HG02623 (cell line): Measurements from ENCODE around the gene PKP3.
"Not testable (repeated sequence)": the region's sequence is repeated elsewhere in the genome, so short reads cannot be mapped to it uniquely, and the experiment has no call there.

ENCODE experiments used
- ATAC-seq: cut with Tn5 transposase; IDR thresholded peaks from one replicate; pipeline ENCODE4 v1.9.1; 2021; ENCODE audit warnings: moderate library complexity; ENCODE audit not compliant: unreplicated experiment

Gene PKP3

GRCh38 chr11:420911-421321 lies 26.9 kb downstream of the PKP3 start:
- ATAC-seq: no peak

DNA sequence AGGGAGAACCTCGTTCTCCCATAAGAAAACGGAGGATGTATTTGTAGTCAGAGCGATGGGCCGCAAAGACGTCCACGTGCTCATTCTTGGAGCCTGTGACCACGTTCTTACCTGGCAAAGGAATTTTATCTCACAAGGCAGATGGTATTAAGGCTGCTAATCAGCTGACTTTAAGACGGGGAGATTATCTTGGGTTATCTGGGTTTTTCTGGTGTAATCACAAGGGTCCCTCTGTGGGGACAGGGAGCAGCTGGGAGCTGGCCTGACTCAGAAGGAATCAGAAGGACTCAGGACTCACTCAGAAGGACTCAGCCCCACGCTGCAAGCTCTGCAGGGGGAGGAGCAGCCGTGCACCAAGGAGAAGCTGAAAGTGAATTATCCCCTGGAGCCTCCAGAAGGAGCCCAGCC lies 28.2 kb downstream of the PKP3 start:
- ATAC-seq: no peak

- no peak for ATAC-seq
These were observed 30.2 kb downstream of the PKP3 start for GRCh38 chr11:424232-424631.

- ATAC-seq: not testable (repeated sequence)
These were observed 30.8 kb downstream of the PKP3 start for GRCh38 chr11:424766-425165.

- no peak for ATAC-seq
These were observed 31.3 kb downstream of the PKP3 start for GRCh38 chr11:425301-425700.

- ATAC-seq: no peak
These were observed 32.8 kb downstream of the PKP3 start for GRCh38 chr11:426851-427250.

- ATAC-seq: no peak
These were observed 34.3 kb downstream of the PKP3 start for GRCh38 chr11:428295-428694.

GRCh38 chr11:429391-429790 lies 35.4 kb downstream of the PKP3 start:
- no peak for ATAC-seq

DNA sequence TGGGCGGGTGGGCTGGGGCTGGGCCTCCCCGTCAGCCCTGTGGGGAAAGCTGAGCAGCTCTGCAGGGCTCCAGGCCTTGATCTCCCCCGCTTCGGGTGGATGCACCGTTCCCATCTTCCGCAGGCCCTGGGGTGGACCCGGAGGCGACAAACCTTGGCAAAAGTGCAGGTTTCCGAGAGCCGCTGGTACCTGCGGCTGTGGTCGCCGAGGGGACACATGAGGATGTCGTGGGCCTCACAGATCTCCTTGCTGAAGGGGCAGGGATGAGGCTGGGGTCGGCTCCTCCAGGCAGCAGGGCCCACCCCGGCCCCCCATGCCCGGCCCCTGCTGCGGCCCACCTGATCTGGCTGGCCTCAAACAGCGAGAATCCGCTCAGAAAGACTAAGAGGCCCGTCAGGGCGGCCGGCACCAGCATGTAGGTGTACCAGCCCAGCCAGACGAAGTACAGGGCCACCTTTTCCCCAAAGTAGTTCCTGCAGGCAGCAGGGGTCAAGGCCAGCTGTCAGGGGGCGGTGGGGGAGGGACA lies 36.0 kb downstream of the PKP3 start:
- no peak for ATAC-seq

DNA sequence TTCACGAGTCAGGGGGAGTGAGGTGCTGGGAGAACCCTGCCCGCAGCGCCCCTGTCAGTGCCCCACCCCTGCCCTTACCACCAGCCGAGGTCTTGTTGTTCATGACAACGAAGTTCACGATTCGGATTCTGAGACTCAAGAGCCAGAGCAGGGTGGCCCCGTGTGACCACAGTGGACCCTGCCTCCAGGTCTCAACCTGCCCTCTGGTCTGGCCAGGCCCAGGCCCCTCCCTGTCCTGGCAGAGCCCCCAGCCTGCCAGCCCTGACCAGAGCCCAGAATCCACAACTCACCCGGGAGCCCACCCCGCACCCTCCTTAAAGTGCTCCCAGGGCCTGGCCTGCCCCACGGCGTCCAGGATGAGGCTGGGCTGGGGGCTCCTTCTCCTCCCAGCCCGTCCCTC lies 37.9 kb downstream of the PKP3 start:
- ATAC-seq: no peak

DNA sequence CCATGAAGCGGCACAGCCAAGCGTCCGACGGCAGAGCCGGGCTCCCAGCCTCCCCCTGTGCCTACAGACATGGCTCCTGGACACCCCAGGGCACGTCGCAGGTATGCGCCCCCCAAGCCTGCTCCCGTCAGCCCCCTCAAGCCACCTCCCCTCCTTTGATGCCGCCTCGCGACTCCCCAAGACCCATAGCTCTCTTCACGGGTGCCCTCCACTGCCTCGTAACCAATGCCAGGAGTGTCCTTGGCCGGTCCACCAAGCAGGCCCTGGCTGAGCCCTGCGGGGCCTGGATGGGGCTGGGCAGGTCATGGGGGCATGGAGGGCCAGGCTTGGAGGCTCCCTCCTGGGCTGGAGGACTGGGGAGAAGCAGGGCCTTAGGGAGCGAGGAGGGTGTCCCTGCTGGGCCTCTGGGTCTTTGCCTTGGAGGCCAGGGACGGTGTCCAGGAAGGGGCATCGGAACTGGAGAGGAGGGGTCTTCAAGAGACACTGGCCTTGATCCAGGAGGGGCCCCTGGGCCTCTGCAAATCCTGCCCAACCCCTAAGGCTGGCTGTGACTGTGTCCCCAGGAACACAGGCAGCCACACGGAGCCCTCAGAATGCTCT lies 38.6 kb downstream of the PKP3 start:
- ATAC-seq: no peak

DNA sequence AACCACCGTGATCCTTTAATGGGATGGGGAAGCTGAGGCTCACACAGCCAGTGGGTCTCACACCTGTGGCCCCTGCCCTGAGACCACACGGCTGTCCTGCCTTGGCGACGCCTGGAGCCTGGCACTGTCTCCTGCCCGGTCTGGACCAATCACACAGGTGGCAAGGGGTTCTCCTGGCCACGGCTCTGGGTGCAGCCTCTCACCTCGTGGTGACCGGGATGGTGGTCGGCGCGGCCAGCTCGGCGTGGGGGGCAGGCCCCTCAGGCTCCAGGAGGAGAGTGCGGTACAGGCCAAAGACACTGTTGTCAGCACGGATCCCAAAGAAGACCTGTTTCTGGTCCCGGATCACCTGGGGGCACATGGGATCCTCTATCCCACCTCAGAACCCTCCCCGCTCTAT lies 39.1 kb downstream of the PKP3 start:
- no peak for ATAC-seq

DNA sequence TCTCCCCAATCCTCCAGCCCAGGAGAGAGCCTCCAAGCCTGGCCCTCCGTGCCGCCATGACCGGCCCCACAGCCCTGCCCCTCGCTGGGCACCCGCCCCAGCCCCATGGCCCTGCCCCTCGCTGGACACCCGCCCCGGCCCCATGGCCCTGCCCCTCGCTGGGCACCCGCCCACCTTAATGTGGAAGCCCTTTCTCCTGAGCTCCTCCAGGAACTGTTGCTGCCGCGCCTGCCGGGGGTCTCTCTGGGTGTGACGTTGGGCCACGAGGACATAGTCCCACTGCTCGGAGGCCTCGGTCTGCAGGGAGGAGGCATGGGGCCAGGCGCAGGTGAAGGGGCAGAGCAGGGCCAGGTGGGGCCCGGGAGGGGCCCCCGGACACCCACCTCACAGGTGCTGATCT lies 39.6 kb downstream of the PKP3 start:
- ATAC-seq: no peak

DNA sequence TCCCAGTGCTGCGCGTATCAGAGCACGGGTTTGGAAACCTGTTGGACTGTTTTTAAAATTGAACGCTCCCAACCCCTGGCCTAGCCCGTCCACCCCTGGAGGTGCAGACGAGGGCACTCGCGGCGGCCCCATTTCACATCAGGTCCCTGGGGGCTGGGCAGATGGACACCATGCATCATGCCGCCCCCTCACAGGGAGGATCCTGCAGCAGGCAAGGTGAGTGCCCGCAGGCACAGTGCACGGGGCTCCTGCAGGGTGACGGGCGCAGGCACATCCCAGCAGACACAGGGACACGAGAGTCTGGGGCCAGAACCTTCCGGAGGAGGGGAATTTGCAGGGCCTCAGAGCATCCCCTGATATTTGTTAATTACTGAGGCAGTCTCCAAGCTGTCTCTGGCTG lies 40.5 kb downstream of the PKP3 start:
- ATAC-seq: no peak

- not testable (repeated sequence) for ATAC-seq
These were observed 41.2 kb downstream of the PKP3 start for GRCh38 chr11:434999-435740.

DNA sequence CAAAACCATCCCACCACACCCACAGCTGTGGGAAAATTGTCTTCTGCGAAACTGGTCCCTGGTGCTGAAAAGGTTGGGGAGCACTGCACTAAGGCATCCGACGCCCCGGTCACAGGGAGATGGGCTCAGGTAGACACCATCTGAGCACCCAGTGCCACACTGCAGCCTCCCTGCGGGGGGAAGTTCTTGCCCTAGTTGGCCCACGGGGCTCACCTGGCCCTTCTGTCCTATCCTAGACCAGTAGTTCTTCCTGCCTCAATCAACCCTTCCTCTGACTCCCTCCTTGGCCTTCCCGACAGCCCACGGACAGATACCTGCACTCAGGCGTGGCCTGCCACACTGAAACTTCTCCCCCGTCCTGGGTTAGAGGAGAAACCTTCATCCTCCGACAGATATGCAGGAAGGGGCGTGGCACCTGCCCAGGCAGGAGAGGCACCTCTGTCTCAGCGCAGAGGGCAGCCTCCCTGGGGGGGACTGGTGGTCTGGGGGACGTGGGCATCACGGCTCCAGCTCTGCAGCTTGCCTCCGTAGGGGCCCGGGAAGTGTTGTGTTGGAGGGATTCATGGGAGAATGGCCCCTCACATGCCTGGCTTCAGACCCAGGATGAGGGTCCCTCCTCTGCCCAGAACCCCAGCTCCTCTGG lies 43.3 kb downstream of the PKP3 start:
- ATAC-seq: no peak

DNA sequence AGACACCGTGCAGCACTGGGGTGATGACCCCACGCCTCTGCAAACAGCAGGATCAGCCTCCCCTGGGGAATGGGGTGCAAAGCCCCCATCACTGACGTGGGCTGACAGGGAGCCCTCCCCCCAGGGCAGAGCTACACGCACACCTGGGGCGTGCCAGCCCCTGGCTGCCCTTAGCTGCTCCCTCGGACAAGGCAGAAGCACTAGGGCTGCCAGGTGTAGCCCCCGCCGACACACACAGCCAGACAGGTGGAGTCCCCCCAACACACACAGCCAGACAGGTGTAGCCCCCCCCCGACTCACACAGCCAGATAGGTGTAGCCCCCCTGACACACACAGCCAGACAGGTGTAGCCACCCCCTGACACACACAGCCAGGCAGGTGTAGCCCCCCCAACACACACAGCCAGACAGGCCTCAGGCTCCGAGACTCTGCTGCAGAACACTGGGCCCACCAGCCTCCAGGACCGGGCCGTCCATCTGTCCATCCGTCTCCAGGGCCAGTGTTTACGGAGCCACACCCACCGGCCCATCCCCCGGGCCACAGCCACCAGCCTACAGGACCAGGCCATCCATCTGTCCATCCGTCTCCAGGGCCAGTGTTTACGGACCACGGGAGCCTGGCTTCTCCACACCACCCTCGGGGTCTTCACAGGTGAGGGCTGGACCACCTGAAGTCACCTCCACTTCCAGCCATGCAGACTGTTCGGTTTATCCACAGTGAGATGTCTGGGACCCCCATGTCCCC lies 44.3 kb downstream of the PKP3 start:
- ATAC-seq: no peak

DNA sequence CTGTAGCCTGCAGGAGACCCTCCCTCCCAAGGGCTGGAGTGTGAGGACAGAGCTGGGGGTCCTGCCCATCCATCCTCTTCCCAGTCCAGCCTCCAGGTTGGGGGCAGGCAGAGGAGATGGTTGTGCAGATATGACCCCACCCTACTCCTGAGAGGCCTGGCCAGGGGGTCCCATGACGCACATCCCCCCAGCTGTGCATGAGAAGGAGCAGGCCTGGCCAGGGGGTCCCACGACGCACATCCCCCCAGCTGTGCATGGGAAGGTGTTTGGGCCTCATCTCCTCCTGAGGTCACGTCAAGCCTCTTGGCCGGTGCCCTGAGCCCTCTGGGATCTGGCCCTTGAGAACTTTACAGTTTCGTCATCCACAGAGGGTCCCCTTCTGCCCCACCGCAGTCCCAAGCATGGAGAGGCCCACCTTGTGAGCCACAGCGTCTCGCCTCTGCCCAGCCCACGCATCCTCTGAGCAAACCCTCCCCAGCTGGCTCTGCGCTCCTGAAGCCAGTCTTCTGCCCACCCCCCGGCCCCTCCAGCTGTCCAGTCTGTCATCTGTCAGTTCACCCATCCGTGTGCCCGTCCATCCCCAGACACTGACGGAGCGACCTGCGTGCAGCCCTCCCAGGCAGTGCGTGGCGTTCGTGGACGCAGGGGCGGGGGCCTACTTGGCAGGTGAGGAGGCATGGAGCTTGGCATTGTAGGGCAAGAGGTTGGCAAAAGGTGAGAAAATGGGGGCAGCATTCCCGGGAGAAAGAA lies 45.5 kb downstream of the PKP3 start:
- no peak for ATAC-seq

DNA sequence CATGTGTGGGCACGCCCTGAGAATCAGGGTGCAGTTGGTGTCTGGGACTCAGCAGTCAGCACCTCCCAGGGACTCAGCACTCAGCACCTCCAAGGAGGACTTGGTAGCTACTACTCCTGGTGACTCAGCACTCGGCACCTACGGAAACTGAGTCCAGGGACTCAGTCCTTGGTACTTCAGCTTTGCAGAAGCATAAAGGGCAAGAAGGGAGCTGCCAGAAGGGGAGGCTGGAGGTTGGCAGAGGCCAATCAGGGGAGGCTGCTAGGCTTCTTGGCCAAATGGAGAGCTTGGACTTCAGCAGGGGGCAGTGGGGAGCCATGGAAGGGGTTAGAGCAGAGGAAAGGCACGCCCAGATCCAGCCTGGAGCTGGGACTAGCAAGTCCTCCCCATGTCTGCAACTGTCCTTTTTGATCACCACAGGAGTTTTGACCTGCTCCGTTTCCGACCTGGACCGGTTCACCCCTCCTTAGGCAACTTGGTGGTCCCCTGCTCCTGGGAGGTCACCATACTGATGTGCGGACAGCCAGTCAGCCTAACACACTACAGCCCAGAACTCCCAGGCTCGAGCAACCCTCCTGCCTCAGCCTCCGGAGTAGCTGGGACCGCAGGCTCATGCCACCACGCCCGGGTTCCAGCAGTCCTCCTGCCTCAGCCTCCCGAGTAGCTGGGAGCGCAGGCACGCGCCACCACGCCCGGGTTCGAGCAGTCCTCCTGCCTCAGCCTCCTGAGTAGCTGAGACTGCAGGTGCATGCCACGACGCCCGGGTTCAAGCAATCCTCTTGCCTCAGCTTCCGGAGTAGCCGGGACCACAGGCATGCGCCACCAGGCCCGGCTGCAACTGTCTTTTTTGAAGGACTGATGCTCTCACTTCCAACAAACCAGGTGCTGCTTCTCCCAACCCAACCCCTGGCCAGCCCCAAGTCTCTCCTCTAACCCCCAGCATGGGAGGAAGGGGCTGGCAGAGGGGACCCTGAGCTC lies 46.3 kb downstream of the PKP3 start:
- no peak for ATAC-seq

DNA sequence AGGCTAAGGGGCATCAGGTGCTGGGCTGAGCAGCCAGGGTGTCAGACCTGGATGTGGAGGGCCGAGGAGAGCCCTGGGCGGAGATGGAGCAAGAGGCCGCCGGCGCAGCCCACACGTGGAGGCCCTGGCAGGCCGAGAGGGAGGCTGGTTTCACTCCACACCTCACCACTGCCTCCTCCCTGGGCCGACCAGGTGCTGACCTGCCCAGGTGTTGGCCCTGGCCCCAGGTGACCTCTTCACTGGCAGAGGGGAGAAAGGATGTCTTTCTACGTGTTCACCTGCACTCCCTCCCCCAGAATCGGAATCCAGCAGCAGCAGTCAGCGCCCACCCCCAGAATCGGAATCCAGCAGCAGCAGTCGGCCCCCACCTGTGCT lies 47.0 kb downstream of the PKP3 start:
- no peak for ATAC-seq
